ENCODE measurements around the gene SNX33.
"Not testable (repeated sequence)": the region's sequence is repeated elsewhere in the genome, so short reads cannot be mapped to it uniquely, and the experiment has no call there.

SNX33 gene

DNA sequence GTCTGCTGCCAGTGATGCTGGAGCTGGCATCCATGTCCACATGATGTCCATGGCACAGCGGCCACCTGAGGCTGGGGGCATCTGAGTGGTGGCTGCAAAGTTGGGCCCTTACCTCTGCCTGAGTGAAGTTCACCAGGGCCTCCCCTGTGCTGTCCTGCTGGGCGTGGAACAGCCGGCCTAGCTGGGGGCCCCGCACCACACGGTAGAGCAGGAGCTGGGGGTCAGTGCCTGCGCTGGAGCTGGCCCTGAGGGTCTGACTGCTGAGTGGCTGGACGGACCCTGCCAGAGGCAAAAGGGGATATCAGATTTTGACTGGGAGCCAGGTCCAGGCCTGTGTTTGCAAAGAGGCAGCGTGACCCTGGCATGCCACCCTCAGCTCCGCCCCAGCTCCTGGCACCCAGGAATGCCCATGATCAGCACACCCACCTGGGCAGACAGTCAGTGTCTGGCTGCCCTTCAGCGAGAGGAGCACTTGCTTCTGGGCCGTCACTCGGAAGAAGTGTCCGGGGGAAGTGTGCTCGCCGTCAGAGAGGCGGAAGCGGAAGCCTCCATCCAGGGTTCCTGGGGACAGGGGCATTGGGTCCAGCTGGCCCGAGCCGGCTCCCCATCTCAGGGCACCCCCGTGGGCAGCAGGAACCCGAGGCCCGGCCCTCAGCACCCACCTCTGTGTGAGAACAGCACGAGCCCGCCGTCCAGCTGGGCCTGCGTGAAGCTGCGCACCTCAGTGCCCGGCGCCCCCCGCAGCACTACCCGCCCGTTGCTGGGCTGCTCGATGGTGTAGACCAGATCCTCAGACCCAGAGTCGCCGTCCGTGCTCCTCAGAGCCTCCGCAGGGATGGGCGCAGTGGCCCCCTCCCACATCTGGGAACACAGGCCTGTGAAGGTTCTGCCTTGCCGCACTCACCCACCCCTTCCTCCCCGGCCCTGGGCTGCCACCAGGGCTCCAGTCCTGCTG is 34.7 kb downstream of the SNX33 start:
- H3K9ac ChIP-seq (ENCODE audit: low read depth, low read length): no peak overlapping the region
- no peaks in the 10 kb centered on the region for H3K4me1 ChIP-seq (ENCODE audit: control insufficient read depth, insufficient read depth, low read length)
- no peaks in the 10 kb centered on the region for H3K36me3 ChIP-seq (ENCODE audit: control insufficient read depth, insufficient read depth, low read length)
- H3K4me3 ChIP-seq (ENCODE audit: low read depth, low read length): no peak overlapping the region
- H3K9me3 ChIP-seq (ENCODE audit: control insufficient read depth, insufficient read depth, low read length): no peaks in the 10 kb centered on the region
- no peaks in the 10 kb centered on the region for H3K27me3 ChIP-seq (ENCODE audit: control insufficient read depth, insufficient read depth, low read length)

DNA sequence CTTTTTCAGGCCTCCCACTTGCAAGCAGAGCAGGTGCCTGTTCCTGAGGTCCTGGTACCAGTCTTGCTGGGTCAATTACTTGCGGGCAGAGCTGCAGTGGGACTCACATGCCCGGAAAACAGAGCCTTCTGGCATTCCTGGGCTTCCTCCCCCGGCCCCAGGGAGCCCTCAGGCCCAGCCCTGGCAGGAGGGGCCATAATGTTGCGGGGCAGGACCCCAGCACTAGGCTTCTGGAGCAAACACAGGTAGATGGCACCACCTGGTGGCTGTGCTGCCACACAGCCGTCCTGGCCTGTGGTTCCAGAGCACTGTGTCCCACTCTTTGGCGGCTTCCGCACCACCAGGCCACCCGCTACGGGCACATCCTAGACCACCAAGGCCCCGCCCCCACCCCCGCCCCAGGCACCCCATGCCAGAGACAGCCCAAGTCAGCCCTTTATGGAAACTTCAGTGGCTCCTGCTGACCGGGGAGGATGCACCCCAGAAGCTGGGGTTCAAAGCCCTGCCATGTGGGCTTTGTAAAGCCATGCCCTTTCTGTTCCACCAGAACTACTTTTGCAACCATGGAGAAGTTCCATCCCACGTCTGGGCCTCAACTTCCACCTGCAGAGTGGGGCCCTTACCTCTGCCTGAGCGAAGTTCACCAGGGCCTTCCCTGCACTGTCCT is 36.1 kb downstream of the SNX33 start:
- not testable (repeated sequence) for H3K9me3 ChIP-seq (ENCODE audit: control insufficient read depth, insufficient read depth, low read length); H3K4me3 ChIP-seq (ENCODE audit: low read depth, low read length); H3K9ac ChIP-seq (ENCODE audit: low read depth, low read length); H3K4me1 ChIP-seq (ENCODE audit: control insufficient read depth, insufficient read depth, low read length); H3K27me3 ChIP-seq (ENCODE audit: control insufficient read depth, insufficient read depth, low read length); H3K36me3 ChIP-seq (ENCODE audit: control insufficient read depth, insufficient read depth, low read length)

DNA sequence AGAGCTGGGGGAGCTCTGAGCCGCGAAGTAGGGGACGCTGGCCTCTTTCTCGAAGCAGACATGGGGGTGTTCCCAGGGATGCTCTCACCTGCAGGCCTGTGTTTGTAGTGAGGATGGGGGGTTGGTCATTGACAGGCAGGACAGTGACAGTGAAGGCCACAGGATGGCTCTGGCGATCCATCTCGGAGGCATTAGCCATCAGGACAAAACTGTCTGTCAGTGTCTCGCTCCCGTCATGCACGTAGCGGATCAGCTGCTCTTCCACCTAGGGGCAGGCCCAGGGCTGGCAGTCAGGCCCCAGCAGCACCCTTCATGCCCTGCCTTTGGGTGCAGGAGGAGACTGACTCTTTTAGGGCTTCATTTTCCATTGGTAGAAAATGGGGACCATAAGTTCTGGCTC is 36.9 kb downstream of the SNX33 start:
- H3K4me1 ChIP-seq (ENCODE audit: control insufficient read depth, insufficient read depth, low read length): no peaks in the 10 kb centered on the region
- H3K4me3 ChIP-seq (ENCODE audit: low read depth, low read length): no peak overlapping the region

DNA sequence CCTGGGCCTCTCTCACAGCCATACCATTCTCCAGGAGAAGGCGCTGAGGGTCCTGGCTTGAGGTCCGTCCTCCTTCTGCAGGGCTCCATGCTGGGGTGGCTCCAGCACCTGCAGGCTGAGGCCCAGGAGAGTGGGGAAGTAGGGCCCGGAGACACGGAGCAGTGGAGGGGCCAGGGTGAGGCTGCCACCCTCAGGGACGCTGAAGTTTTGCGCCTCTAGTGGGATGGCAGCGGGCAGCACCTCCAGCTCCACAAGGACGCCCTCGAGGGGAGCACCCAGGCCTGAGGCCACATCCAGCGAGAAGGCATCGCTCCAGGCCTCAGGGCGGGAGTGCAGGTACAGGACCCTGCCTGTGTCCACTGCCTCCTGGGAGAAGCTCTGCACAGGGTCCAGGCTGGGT is 37.5 kb downstream of the SNX33 start:
- no peak overlapping the region for H3K4me3 ChIP-seq (ENCODE audit: low read depth, low read length)
- no peaks in the 10 kb centered on the region for H3K27me3 ChIP-seq (ENCODE audit: control insufficient read depth, insufficient read depth, low read length)
- no peaks in the 10 kb centered on the region for H3K4me1 ChIP-seq (ENCODE audit: control insufficient read depth, insufficient read depth, low read length)
- H3K9ac ChIP-seq (ENCODE audit: low read depth, low read length): no peak overlapping the region
- H3K9me3 ChIP-seq (ENCODE audit: control insufficient read depth, insufficient read depth, low read length): no peaks in the 10 kb centered on the region
- no peaks in the 10 kb centered on the region for H3K36me3 ChIP-seq (ENCODE audit: control insufficient read depth, insufficient read depth, low read length)

More for the DNA sequence above, 36.9 kb downstream of the SNX33 start:
- no peak overlapping the region for H3K9ac ChIP-seq (ENCODE audit: low read depth, low read length)
- H3K27me3 ChIP-seq (ENCODE audit: control insufficient read depth, insufficient read depth, low read length): no peaks in the 10 kb centered on the region
- H3K36me3 ChIP-seq (ENCODE audit: control insufficient read depth, insufficient read depth, low read length): no peaks in the 10 kb centered on the region
- no peaks in the 10 kb centered on the region for H3K9me3 ChIP-seq (ENCODE audit: control insufficient read depth, insufficient read depth, low read length)

DNA sequence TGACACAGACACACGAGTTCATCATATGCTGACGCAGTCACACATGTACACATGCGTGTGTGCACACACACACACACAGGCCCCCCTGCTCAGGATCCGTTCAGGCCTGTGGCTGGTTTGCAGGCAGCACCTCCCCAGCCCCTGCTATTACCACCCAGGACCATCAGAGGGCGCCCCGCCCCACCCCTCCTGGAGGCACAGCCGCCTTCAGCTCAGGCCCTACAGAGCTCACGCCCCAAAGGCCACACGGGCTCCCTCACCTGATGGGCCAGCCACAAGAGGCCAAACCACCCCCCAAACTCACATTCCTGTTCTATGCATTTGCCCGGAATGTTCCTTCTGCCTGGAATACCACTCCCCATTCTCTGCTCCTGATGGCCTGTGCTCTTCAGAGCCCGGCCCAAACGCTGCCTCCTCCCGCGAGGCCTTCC is 38.5 kb downstream of the SNX33 start:
- H3K9me3 ChIP-seq (ENCODE audit: control insufficient read depth, insufficient read depth, low read length); H3K36me3 ChIP-seq (ENCODE audit: control insufficient read depth, insufficient read depth, low read length); H3K9ac ChIP-seq (ENCODE audit: low read depth, low read length); H3K4me3 ChIP-seq (ENCODE audit: low read depth, low read length); H3K27me3 ChIP-seq (ENCODE audit: control insufficient read depth, insufficient read depth, low read length); H3K4me1 ChIP-seq (ENCODE audit: control insufficient read depth, insufficient read depth, low read length): not testable (repeated sequence)

DNA sequence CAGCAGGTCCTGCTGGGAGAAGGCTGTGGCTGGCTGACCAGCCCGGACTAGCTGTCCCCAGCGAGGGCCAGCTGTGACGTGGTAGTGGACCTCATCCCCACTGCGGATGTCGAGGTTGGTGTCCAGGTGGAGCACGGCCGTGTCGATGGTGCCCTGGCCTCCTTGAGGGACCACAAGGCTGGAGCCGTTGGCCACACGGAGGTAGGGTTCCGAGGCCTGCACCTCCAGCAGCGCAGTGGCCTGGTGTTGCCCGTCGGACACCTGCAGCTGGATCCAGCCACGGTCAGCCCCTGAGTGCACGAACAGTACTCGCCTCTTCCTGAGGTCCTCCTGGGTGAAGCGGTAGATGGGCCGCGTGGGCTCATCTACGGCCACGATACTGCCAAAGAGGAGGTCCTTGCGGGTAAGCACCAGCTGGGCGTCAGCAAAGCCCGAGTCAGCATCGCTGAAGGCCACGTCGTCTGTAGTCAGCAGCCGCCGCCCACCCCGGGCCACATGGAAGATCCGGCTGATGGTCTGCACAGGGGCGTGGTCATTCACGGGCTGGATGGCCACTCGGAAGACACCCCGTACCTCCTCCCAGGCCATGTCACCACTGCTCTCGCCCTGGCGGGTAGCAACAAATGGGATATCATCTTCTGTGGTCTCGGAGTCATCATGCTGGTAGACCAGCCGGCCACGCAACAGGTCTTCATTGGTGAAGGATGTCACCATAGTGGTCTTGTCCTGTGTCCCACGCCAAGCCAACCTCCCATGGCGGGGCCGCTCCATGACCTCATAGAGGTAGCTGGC is 40.0 kb downstream of the SNX33 start:
- H3K4me3 ChIP-seq (ENCODE audit: low read depth, low read length): no peak overlapping the region
- no peaks in the 10 kb centered on the region for H3K27me3 ChIP-seq (ENCODE audit: control insufficient read depth, insufficient read depth, low read length)
- H3K9me3 ChIP-seq (ENCODE audit: control insufficient read depth, insufficient read depth, low read length): no peaks in the 10 kb centered on the region
- no peaks in the 10 kb centered on the region for H3K36me3 ChIP-seq (ENCODE audit: control insufficient read depth, insufficient read depth, low read length)
- no peak overlapping the region for H3K9ac ChIP-seq (ENCODE audit: low read depth, low read length)
- H3K4me1 ChIP-seq (ENCODE audit: control insufficient read depth, insufficient read depth, low read length): no peaks in the 10 kb centered on the region

DNA sequence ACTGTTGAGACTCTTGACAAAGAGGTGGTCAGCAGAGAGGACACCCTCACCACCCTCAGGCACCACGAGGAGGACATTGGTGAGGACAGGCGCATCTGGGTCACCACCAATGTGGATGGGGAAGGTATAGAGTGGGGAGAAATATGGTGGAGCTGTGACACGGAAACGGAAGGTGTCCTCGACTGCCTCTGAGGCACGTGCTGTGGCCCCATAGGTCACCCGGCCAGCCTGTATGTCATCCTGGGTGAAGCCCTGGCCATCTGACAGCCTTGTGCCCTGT is 40.5 kb downstream of the SNX33 start:
- Histone ChIP-seq H3K9me3 (ENCODE audit: control insufficient read depth, insufficient read depth, low read length) (no peaks in the 10 kb centered on the region), H3K27me3 (ENCODE audit: control insufficient read depth, insufficient read depth, low read length) (no peaks in the 10 kb centered on the region), H3K9ac (ENCODE audit: low read depth, low read length) (no peak overlapping the region), H3K4me3 (ENCODE audit: low read depth, low read length) (no peak overlapping the region), H3K4me1 (ENCODE audit: control insufficient read depth, insufficient read depth, low read length) (no peaks in the 10 kb centered on the region), H3K36me3 (ENCODE audit: control insufficient read depth, insufficient read depth, low read length) (no peaks in the 10 kb centered on the region)

DNA sequence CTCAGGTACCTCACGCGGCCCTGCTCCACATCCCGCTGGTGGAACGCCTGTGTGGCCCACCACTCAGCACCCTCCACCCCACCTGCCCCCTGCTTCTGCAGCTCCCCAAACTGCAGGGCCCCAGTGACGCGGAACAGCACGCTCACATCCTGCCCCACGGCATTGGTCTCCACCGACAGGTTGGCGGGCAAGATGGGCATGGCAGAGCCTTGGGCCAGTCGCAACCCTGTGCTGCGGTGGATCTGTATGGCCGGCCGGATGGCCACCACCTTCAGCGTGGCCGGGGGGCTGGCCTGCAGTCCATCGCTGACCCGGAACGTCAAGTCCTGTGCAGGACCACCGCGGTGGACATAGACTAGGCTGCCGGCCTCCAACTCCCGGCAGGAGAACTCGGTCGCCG is 41.1 kb downstream of the SNX33 start:
- H3K27me3 ChIP-seq (ENCODE audit: control insufficient read depth, insufficient read depth, low read length): no peaks in the 10 kb centered on the region
- H3K36me3 ChIP-seq (ENCODE audit: control insufficient read depth, insufficient read depth, low read length): no peaks in the 10 kb centered on the region
- no peak overlapping the region for H3K9ac ChIP-seq (ENCODE audit: low read depth, low read length)
- no peaks in the 10 kb centered on the region for H3K9me3 ChIP-seq (ENCODE audit: control insufficient read depth, insufficient read depth, low read length)
- H3K4me3 ChIP-seq (ENCODE audit: low read depth, low read length): no peak overlapping the region
- H3K4me1 ChIP-seq (ENCODE audit: control insufficient read depth, insufficient read depth, low read length): peaks cover 2% of the 10 kb centered on the region

DNA sequence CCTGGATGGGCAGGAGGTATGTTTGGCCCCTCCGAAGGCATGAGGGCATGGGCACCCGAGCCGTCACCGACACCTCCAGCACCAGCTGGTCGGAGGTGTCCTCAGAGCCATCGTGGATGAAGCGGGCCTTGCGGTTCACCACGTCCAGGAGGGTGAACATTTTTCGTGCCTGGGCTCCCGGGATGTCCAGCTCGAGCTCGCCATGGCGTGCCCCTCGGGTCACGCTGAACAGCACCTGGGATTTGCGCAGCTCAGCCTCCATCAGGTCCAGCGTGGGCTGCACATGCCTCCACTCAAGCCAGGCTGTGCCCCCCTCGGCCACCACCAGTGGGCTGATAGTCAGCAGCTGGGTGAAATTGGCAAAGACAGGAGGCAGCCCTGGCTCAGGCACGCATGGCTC is 41.7 kb downstream of the SNX33 start:
- not testable (repeated sequence) for H3K27me3 ChIP-seq (ENCODE audit: control insufficient read depth, insufficient read depth, low read length); H3K9me3 ChIP-seq (ENCODE audit: control insufficient read depth, insufficient read depth, low read length); H3K4me1 ChIP-seq (ENCODE audit: control insufficient read depth, insufficient read depth, low read length); H3K4me3 ChIP-seq (ENCODE audit: low read depth, low read length); H3K9ac ChIP-seq (ENCODE audit: low read depth, low read length); H3K36me3 ChIP-seq (ENCODE audit: control insufficient read depth, insufficient read depth, low read length)

DNA sequence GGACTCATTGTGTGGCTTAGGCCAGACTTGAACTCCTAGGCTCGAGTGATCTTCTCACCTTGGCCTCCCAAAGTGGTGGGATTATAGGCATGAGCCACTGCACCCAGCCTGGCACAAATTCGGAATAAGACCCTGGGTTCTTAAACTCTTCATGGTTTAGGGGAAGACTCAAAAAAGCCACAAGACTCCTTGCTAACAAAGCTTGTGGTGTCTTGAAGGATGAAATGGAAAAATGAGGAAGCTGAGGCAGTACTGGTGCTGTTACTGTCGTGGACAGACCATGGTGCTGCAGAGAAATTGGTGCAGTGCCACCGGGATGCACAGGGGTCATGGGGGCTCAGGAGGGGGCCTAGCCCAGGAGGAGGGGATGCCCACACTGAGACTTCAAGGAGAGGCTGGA is 44.6 kb downstream of the SNX33 start:
- not testable (repeated sequence) for H3K27me3 ChIP-seq (ENCODE audit: control insufficient read depth, insufficient read depth, low read length); H3K9me3 ChIP-seq (ENCODE audit: control insufficient read depth, insufficient read depth, low read length); H3K4me3 ChIP-seq (ENCODE audit: low read depth, low read length); H3K4me1 ChIP-seq (ENCODE audit: control insufficient read depth, insufficient read depth, low read length); H3K36me3 ChIP-seq (ENCODE audit: control insufficient read depth, insufficient read depth, low read length); H3K9ac ChIP-seq (ENCODE audit: low read depth, low read length)

DNA sequence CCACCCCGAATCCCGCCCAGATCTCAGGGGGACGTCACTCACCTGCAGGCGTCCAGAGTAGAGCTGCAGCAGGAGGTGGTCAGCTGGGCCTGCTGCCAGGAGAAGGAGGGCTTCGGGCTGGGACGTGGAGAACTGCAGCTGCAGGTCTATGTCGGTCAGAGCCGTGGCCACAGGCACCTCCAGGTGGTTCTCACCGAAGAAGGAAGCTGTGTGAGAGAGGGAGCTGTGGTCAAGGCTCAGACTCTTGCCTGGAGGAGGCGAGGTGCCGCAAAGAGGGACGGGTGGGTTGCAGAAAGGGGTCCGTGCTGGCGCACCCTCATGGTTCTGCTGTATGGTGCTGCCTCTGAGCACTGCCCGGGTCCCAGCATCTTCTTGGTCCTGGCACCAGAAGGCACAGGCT is 45.3 kb downstream of the SNX33 start:
- not testable (repeated sequence) for H3K27me3 ChIP-seq (ENCODE audit: control insufficient read depth, insufficient read depth, low read length); H3K4me3 ChIP-seq (ENCODE audit: low read depth, low read length); H3K9ac ChIP-seq (ENCODE audit: low read depth, low read length); H3K36me3 ChIP-seq (ENCODE audit: control insufficient read depth, insufficient read depth, low read length); H3K4me1 ChIP-seq (ENCODE audit: control insufficient read depth, insufficient read depth, low read length); H3K9me3 ChIP-seq (ENCODE audit: control insufficient read depth, insufficient read depth, low read length)
